SK-N-MC (cell line): ENCODE results near the gene TSPAN16.

Source experiments
- EZH2 ChIP-seq: fragments of 200-600 bp; sonication (generic); IDR thresholded peaks from one replicate; pipeline ENCODE4 v1.6.1; 2017; ENCODE audit warnings: antibody characterized with exemption
- POLR2AphosphoS5 ChIP-seq: IDR thresholded peaks from 2 replicates; pipeline ENCODE4 v1.6.1; 2012; ENCODE audit warnings: mild to moderate bottlenecking, low read depth, low read length, borderline replicate concordance

DNA sequence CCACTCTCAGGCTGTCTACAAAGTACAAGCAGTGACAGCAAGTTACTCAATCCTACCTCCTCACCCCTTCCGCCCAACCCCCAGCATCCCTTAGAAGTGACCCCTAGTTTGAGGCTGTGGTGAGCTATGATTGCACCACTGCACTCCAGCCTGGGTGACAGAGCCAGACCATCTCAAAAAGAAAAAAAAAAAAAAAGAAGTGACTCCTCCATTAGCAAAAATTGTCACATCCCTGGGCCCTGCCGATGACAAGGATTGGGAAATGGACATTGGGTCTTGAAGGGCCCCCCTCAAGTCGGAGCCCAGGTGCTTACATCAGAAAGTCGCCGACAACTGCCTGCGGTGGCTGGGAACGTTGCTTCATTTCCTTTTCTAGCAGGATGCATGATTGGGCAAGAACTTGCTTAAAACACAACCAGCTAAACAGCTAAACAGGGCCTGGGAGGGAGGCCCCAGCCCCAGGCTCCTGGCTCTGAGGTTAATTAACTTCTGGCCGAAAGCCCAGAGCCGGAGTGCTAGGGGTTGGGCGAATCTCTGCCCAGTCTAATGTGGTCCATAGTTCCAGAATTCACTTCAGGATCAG is 28.2 kb downstream of the TSPAN16 start:
- no peak for TF ChIP-seq POLR2AphosphoS5
- no peak for TF ChIP-seq EZH2
